Measurements from ENCODE around the gene ARMC7. TPM values are rescaled to one million over a fixed set of nuclear protein-coding genes. Genes with fewer than 3 reads are reported as not detected.
A peak's percentile ranks its signal among the peaks of the same experiment; 100 is the strongest.
"Not testable (repeated sequence)": the region's sequence is repeated elsewhere in the genome, so short reads cannot be mapped to it uniquely, and the experiment has no call there.

ARMC7 gene
- total RNA-seq, 3 donors from 2014 or later, result 3.4 to 6.7 (median 5.6) TPM

- DNase-seq (ENCODE audit: low spot score in 2 of 2), result no peak
- TF ChIP-seq POLR2A (IDR thresholded peaks at IDR 0.05) (no peak), POLR2AphosphoS5 (IDR thresholded peaks at IDR 0.05) (no peak), CTCF (IDR thresholded peaks at IDR 0.05) (no peak)
- intact Hi-C loops (cut with DNase I; ENCODE audit: low total_unique reads), result no loop called here
- Histone ChIP-seq H3K36me3 (no peaks in the 10 kb centered on the region), H3K27ac (peak overlapping the region in 1 of 2 donors; percentile 40), H3K4me3 (peak overlapping the region; percentile 77 to 92 (median 86)), H3K27me3 (no peaks in the 10 kb centered on the region), H3K9me3 (no peaks in the 10 kb centered on the region), H3K4me1 (no peaks in the 10 kb centered on the region)
These were observed 43.4 kb downstream of the ARMC7 start for GRCh38 chr17:75152922-75153779.

GRCh38 chr17:75153780-75154194, 44.0 kb downstream of the ARMC7 start:
- Histone ChIP-seq H3K4me1 (no peaks in the 10 kb centered on the region), H3K9me3 (no peaks in the 10 kb centered on the region), H3K4me3 (peak overlapping the region; percentile 77 to 92 (median 86)), H3K27me3 (no peaks in the 10 kb centered on the region), H3K27ac (peak overlapping the region; percentile 40 to 87), H3K36me3 (no peaks in the 10 kb centered on the region)
- DNase-seq (ENCODE audit: low spot score in 2 of 2), result no peak
- intact Hi-C loops (cut with DNase I; ENCODE audit: low total_unique reads), result no loop called here
- TF ChIP-seq POLR2A (IDR thresholded peaks at IDR 0.05) (no peak), POLR2AphosphoS5 (IDR thresholded peaks at IDR 0.05) (no peak), CTCF (IDR thresholded peaks at IDR 0.05) (no peak)

GRCh38 chr17:75154195-75155106, 44.7 kb downstream of the ARMC7 start, which contains the start of gene JPT1:
Gene JPT1, minus strand, starts transcription at chr17:75154512. Its CDS starts 115 bp downstream, at chr17:75154397.
- peak within 1 kb of the TSS; percentile 77 to 92 (median 86) for H3K4me3 ChIP-seq
- DNase-seq (ENCODE audit: low spot score in 2 of 2), result peak; percentile 99
- H3K27ac ChIP-seq, result peak within 1 kb of the TSS; percentile 40 to 87
- H3K9me3 ChIP-seq, result no peaks in the 10 kb centered on the region
- TF ChIP-seq CTCF (IDR thresholded peaks at IDR 0.05), result peak in 1 of 3 donors; percentile 29
- peak; percentile 85 to 95 (median 92) for TF ChIP-seq POLR2AphosphoS5 (IDR thresholded peaks at IDR 0.05)
- TF ChIP-seq POLR2A (IDR thresholded peaks at IDR 0.05), result peak; percentile 94
- intact Hi-C loops (cut with DNase I; ENCODE audit: low total_unique reads), result no loop called here
- no peaks in the 10 kb centered on the region for H3K27me3 ChIP-seq
- no peaks in the 10 kb centered on the region for H3K36me3 ChIP-seq
- H3K4me1 ChIP-seq, result no peaks in the 10 kb centered on the region

- Histone ChIP-seq H3K4me3 (peak overlapping the region in 1 of 3 donors; percentile 92), H3K36me3 (no peaks in the 10 kb centered on the region)
- intact Hi-C loops (cut with DNase I; ENCODE audit: low total_unique reads), result no loop called here
These were observed 45.4 kb downstream of the ARMC7 start for GRCh38 chr17:75155191-75155601.

GRCh38 chr17:75158480-75158879, 48.7 kb downstream of the ARMC7 start:
- H3K4me1 ChIP-seq; H3K27ac ChIP-seq; H3K36me3 ChIP-seq; H3K27me3 ChIP-seq; DNase-seq (ENCODE audit: low spot score in 2 of 2); H3K9me3 ChIP-seq; H3K4me3 ChIP-seq; intact Hi-C loops (cut with DNase I; ENCODE audit: low total_unique reads): not testable (repeated sequence)

More at GRCh38 chr17:75155191-75155601, 45.4 kb downstream of the ARMC7 start:
- TF ChIP-seq POLR2A (IDR thresholded peaks at IDR 0.05) (no peak), POLR2AphosphoS5 (IDR thresholded peaks at IDR 0.05) (no peak), CTCF (IDR thresholded peaks at IDR 0.05) (no peak)
- Histone ChIP-seq H3K9me3 (no peaks in the 10 kb centered on the region), H3K27me3 (no peaks in the 10 kb centered on the region), H3K27ac (peak overlapping the region in 1 of 2 donors; percentile 87), H3K4me1 (no peaks in the 10 kb centered on the region)
- DNase-seq (ENCODE audit: low spot score in 2 of 2), result no peak

All from breast epithelium (tissue), 4 donors.